Measurements from ENCODE around the gene THPO. TPM values are rescaled to one million over a fixed set of nuclear protein-coding genes. Genes with fewer than 3 reads are reported as not detected.

THPO gene
- total and polyA plus RNA-seq, 9 of the 15 experiments (the other 6 are each of a cell fraction or from before 2014, with no cell fraction given), result 0.11 to 1.1 (median 0.35) TPM; not detected in 1

- TF ChIP-seq BRD9 (IDR thresholded peaks at IDR 0.05; ENCODE audit: low read depth, partially characterized antibody) (no peak), MXD1 (CRISPR knock-in tag; IDR thresholded peaks at IDR 0.05; ENCODE audit: borderline replicate concordance, poor library complexity, severe bottlenecking) (no peak), PATZ1 (CRISPR knock-in tag; IDR thresholded peaks at IDR 0.05; ENCODE audit: borderline replicate concordance) (no peak), ZFP36 (IDR thresholded peaks at IDR 0.05; ENCODE audit: low read depth, low read length, partially characterized antibody) (no peak), TBP (optimal IDR thresholded peaks at IDR 0.05; ENCODE audit: low read depth, low read length) (no peak), NUFIP1 (IDR thresholded peaks at IDR 0.05; ENCODE audit: partially characterized antibody) (no peak), ELK1 (CRISPR knock-in tag; IDR thresholded peaks at IDR 0.05) (no peak), ZNF318 (IDR thresholded peaks at IDR 0.05; ENCODE audit: borderline replicate concordance in 1 of 2, low read depth in 1 of 2) (no peak), ADNP (tag; IDR thresholded peaks at IDR 0.05) (no peak), NR1H2 (CRISPR knock-in tag; IDR thresholded peaks at IDR 0.05) (no peak)
These were observed 2.1 kb downstream of the THPO start (continued) for GRCh38 chr3:184375747-184376461.

All from K562 (cell line).